ENCODE results near the gene PCSK1.

- TF ChIP-seq, protein P1, sequence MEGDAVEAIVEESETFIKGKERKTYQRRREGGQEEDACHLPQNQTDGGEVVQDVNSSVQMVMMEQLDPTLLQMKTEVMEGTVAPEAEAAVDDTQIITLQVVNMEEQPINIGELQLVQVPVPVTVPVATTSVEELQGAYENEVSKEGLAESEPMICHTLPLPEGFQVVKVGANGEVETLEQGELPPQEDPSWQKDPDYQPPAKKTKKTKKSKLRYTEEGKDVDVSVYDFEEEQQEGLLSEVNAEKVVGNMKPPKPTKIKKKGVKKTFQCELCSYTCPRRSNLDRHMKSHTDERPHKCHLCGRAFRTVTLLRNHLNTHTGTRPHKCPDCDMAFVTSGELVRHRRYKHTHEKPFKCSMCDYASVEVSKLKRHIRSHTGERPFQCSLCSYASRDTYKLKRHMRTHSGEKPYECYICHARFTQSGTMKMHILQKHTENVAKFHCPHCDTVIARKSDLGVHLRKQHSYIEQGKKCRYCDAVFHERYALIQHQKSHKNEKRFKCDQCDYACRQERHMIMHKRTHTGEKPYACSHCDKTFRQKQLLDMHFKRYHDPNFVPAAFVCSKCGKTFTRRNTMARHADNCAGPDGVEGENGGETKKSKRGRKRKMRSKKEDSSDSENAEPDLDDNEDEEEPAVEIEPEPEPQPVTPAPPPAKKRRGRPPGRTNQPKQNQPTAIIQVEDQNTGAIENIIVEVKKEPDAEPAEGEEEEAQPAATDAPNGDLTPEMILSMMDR (IDR thresholded peaks at IDR 0.05; ENCODE audit: extremely low read depth in 1 of 2, insufficient read depth in 1 of 2, low read depth in 1 of 2, low read length in 2 of 2) = no peak
- no peak for TF ChIP-seq POLR2AphosphoS5 (IDR thresholded peaks at IDR 0.05; ENCODE audit: insufficient read depth, low read depth, low read length)
- TF ChIP-seq EZH2 (IDR thresholded peaks at IDR 0.05; ENCODE audit: borderline replicate concordance, low read depth, low read length, severe bottlenecking) = no peak
Measured at GRCh38 chr5:96473155-96473554, 40.1 kb upstream of the PCSK1 start.
